Panc1 (cell line): ENCODE data around the gene GPRC5B.

Experiments
- TF ChIP-seq, protein P1 (sequence below): fragments of 450-650 bp; IDR thresholded peaks from 2 replicates; pipeline ENCODE4 v1.5.1; 2017; ENCODE audit warnings: mild to moderate bottlenecking
- TF ChIP-seq, protein P2 (sequence below), 2 experiments: IDR thresholded peaks; 2 replicates each; pipeline ENCODE4 v1.6.1; 2011 to 2012; ENCODE audit warnings: low read depth in 2 of 2, control low read depth in 1 of 2, low read length in 1 of 2, mild to moderate bottlenecking in 1 of 2, moderate library complexity in 1 of 2; ENCODE audit not compliant: insufficient read depth in 1 of 2

DNA sequence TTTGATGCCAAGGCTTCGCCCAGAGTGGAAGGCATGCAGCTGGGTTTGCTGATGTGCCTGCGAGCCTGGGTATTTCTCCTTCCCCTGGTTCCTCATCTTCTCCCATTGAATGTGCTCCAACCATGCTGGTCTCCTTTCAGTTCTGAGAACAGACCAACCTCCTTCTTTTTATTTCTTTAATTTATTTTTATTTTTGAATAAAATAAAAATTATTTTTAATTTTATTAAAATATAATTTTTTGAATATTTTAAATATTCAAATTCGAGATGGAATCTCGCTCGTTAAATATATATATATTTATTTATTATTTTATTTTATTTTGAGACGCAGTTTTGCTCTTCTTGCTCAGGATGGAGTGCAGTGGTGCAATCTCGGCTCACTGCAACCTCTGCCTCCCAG lies 30.2 kb upstream of the GPRC5B start:
- TF ChIP-seq, protein P1, sequence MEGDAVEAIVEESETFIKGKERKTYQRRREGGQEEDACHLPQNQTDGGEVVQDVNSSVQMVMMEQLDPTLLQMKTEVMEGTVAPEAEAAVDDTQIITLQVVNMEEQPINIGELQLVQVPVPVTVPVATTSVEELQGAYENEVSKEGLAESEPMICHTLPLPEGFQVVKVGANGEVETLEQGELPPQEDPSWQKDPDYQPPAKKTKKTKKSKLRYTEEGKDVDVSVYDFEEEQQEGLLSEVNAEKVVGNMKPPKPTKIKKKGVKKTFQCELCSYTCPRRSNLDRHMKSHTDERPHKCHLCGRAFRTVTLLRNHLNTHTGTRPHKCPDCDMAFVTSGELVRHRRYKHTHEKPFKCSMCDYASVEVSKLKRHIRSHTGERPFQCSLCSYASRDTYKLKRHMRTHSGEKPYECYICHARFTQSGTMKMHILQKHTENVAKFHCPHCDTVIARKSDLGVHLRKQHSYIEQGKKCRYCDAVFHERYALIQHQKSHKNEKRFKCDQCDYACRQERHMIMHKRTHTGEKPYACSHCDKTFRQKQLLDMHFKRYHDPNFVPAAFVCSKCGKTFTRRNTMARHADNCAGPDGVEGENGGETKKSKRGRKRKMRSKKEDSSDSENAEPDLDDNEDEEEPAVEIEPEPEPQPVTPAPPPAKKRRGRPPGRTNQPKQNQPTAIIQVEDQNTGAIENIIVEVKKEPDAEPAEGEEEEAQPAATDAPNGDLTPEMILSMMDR, result no peak
- TF ChIP-seq, protein P2, sequence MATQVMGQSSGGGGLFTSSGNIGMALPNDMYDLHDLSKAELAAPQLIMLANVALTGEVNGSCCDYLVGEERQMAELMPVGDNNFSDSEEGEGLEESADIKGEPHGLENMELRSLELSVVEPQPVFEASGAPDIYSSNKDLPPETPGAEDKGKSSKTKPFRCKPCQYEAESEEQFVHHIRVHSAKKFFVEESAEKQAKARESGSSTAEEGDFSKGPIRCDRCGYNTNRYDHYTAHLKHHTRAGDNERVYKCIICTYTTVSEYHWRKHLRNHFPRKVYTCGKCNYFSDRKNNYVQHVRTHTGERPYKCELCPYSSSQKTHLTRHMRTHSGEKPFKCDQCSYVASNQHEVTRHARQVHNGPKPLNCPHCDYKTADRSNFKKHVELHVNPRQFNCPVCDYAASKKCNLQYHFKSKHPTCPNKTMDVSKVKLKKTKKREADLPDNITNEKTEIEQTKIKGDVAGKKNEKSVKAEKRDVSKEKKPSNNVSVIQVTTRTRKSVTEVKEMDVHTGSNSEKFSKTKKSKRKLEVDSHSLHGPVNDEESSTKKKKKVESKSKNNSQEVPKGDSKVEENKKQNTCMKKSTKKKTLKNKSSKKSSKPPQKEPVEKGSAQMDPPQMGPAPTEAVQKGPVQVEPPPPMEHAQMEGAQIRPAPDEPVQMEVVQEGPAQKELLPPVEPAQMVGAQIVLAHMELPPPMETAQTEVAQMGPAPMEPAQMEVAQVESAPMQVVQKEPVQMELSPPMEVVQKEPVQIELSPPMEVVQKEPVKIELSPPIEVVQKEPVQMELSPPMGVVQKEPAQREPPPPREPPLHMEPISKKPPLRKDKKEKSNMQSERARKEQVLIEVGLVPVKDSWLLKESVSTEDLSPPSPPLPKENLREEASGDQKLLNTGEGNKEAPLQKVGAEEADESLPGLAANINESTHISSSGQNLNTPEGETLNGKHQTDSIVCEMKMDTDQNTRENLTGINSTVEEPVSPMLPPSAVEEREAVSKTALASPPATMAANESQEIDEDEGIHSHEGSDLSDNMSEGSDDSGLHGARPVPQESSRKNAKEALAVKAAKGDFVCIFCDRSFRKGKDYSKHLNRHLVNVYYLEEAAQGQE (IDR thresholded peaks at IDR 0.05; ENCODE audit: insufficient read depth in 1 of 2, low read depth in 2 of 2, low read length in 1 of 2), result no peak
